Calu3 (cell line): ENCODE data around the gene COL24A1. TPM values are rescaled to one million over a fixed set of nuclear protein-coding genes. Genes with fewer than 3 reads are reported as not detected.

Experiments
- BruUV-seq: library from RNA; stranded (reverse); fragments of 400-500 nt; replicated peaks from 2 replicates; lab custom pipeline; 2021; lab: Mats Ljungman, UMichigan
- CTCF ChIA-PET: fragments of 300-600 bp; sonication (Branson Sonifier 250); formaldehyde crosslinking; loops from one replicate; lab custom pipeline; 2022; ENCODE audit warnings: antibody characterized with exemption; lab: Charles Lee
- DNase-seq: peaks from one replicate; pipeline ENCODE4 v3.0.0; 2022
- H3K27ac Mint-ChIP-seq: one replicate; pipeline ENCODE4 v1.8.0; 2022; ENCODE audit warnings: mixed read lengths; ENCODE audit not compliant: unreplicated experiment
- H3K27me3 Mint-ChIP-seq: one replicate; pipeline ENCODE4 v1.8.0; 2022; ENCODE audit warnings: mixed read lengths; ENCODE audit not compliant: unreplicated experiment
- H3K36me3 Mint-ChIP-seq: one replicate; pipeline ENCODE4 v1.8.0; 2022; ENCODE audit warnings: mild to moderate bottlenecking, moderate library complexity, mixed read lengths; ENCODE audit not compliant: insufficient read depth, unreplicated experiment
- H3K4me1 Mint-ChIP-seq: one replicate; pipeline ENCODE4 v1.8.0; 2022; ENCODE audit warnings: mild to moderate bottlenecking, low read depth, mixed read lengths; ENCODE audit not compliant: unreplicated experiment
- H3K4me3 Mint-ChIP-seq: one replicate; pipeline ENCODE4 v1.8.0; 2022; ENCODE audit warnings: mild to moderate bottlenecking, low read depth, moderate library complexity, mixed read lengths; ENCODE audit not compliant: unreplicated experiment
- H3K9me3 Mint-ChIP-seq: one replicate; pipeline ENCODE4 v1.8.0; 2022; ENCODE audit warnings: low read depth, mixed read lengths; ENCODE audit not compliant: unreplicated experiment
- intact Hi-C: fragments of 100-400 bp; cut with micrococcal nuclease; formaldehyde crosslinking; loops from one replicate; pipeline ENCODE4 v1.10.0; 2022; ENCODE audit not compliant: unreplicated experiment
- total RNA-seq: library from RNA; stranded (reverse); gene quantifications from 2 replicates; pipeline ENCODE4 v1.2.3, GENCODE V29; 2022
- TF ChIP-seq, protein P1 (sequence below): fragments of 200-600 bp; IDR thresholded peaks from one replicate; pipeline ENCODE4 v1.8.0; 2022; ENCODE audit warnings: antibody characterized with exemption; ENCODE audit not compliant: unreplicated experiment

The COL24A1 gene
- total RNA-seq, 1 experiment from 2014 or later, result not detected

GRCh38 chr1:85983316-85983715 is 173.3 kb downstream of the COL24A1 start:
- TF ChIP-seq, protein P1, sequence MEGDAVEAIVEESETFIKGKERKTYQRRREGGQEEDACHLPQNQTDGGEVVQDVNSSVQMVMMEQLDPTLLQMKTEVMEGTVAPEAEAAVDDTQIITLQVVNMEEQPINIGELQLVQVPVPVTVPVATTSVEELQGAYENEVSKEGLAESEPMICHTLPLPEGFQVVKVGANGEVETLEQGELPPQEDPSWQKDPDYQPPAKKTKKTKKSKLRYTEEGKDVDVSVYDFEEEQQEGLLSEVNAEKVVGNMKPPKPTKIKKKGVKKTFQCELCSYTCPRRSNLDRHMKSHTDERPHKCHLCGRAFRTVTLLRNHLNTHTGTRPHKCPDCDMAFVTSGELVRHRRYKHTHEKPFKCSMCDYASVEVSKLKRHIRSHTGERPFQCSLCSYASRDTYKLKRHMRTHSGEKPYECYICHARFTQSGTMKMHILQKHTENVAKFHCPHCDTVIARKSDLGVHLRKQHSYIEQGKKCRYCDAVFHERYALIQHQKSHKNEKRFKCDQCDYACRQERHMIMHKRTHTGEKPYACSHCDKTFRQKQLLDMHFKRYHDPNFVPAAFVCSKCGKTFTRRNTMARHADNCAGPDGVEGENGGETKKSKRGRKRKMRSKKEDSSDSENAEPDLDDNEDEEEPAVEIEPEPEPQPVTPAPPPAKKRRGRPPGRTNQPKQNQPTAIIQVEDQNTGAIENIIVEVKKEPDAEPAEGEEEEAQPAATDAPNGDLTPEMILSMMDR, result no peak
- no peaks in the 10 kb centered on the region for H3K4me1 Mint-ChIP-seq
- BruUV-seq, result no TSS peak
- H3K9me3 Mint-ChIP-seq, result no peaks in the 10 kb centered on the region
- no peaks in the 10 kb centered on the region for H3K36me3 Mint-ChIP-seq
- H3K4me3 Mint-ChIP-seq, result no peak overlapping the region
- DNase-seq, result no peak
- intact Hi-C loops, result no loop called here
- H3K27ac Mint-ChIP-seq, result no peak overlapping the region
- H3K27me3 Mint-ChIP-seq, result peaks cover 13% of the 10 kb centered on the region
- CTCF ChIA-PET, result interaction anchor here (0.6 kb wide), 2 partner anchors 113 to 304 kb away, joined by 3 to 8 read pairs; no protein-coding TSS in a partner anchor

- no peaks in the 10 kb centered on the region for H3K4me1 Mint-ChIP-seq
- H3K36me3 Mint-ChIP-seq, result no peaks in the 10 kb centered on the region
- no TSS peak for BruUV-seq
- H3K27me3 Mint-ChIP-seq, result no peaks in the 10 kb centered on the region
- H3K9me3 Mint-ChIP-seq, result peaks cover 3% of the 10 kb centered on the region
- TF ChIP-seq, protein P1, result no peak
- H3K4me3 Mint-ChIP-seq, result no peak overlapping the region
- CTCF ChIA-PET, result interaction anchor here (0.6 kb wide), 1 partner anchor 86 kb away, joined by 4 read pairs; no protein-coding TSS in a partner anchor
- DNase-seq, result no peak
- no peak overlapping the region for H3K27ac Mint-ChIP-seq
- intact Hi-C loops, result no loop called here
Measured at GRCh38 chr1:85976516-85977205, 179.9 kb downstream of the COL24A1 start.

- Mint-ChIP-seq H3K4me1 (no peaks in the 10 kb centered on the region), H3K4me3 (no peak overlapping the region), H3K36me3 (no peaks in the 10 kb centered on the region), H3K9me3 (peaks cover 3% of the 10 kb centered on the region), H3K27ac (no peak overlapping the region), H3K27me3 (no peaks in the 10 kb centered on the region)
- intact Hi-C loops, result no loop called here
- TF ChIP-seq, protein P1, result no peak
- BruUV-seq, result no TSS peak
- DNase-seq, result no peak
- CTCF ChIA-PET, result interaction anchor here (0.6 kb wide), 1 partner anchor 85 kb away, joined by 4 read pairs; no protein-coding TSS in a partner anchor
Measured at GRCh38 chr1:85975912-85976371, 180.6 kb downstream of the COL24A1 start.

- Mint-ChIP-seq H3K4me3 (no peak overlapping the region), H3K9me3 (no peaks in the 10 kb centered on the region), H3K36me3 (no peaks in the 10 kb centered on the region), H3K4me1 (no peaks in the 10 kb centered on the region), H3K27ac (no peak overlapping the region), H3K27me3 (no peaks in the 10 kb centered on the region)
- BruUV-seq, result no TSS peak
- intact Hi-C loops, result no loop called here
- TF ChIP-seq, protein P1, result no peak
- DNase-seq, result no peak
- CTCF ChIA-PET, result no interaction called here
Measured at GRCh38 chr1:85962457-85962856, 194.1 kb downstream of the COL24A1 start.
